Type B pancreatic cell (in vitro differentiated cells): ENCODE results near the gene ALKBH4. TPM values are rescaled to one million over a fixed set of nuclear protein-coding genes. Genes with fewer than 3 reads are reported as not detected.

Experiments
- DNase-seq: peaks from one replicate; pipeline ENCODE4 v3.0.0; 2021; ENCODE audit warnings: mixed read lengths; ENCODE audit not compliant: unreplicated experiment; ENCODE audit errors: extremely low spot score
- H3K27ac Mint-ChIP-seq: 2 replicates; pipeline ENCODE4 v1.8.0; 2021; ENCODE audit warnings: mild to moderate bottlenecking, mixed read lengths
- H3K27me3 Mint-ChIP-seq: 2 replicates; pipeline ENCODE4 v1.8.0; 2021; ENCODE audit warnings: mixed read lengths
- H3K36me3 Mint-ChIP-seq: 2 replicates; pipeline ENCODE4 v1.8.0; 2021; ENCODE audit warnings: mixed read lengths
- H3K4me1 Mint-ChIP-seq: one replicate; pipeline ENCODE4 v1.8.0; 2021; ENCODE audit warnings: mixed read lengths; ENCODE audit not compliant: unreplicated experiment
- H3K4me3 Mint-ChIP-seq: 2 replicates; pipeline ENCODE4 v1.8.0; 2021; ENCODE audit warnings: mild to moderate bottlenecking, mixed read lengths
- H3K9me3 Mint-ChIP-seq: 2 replicates; pipeline ENCODE4 v1.8.0; 2021; ENCODE audit warnings: mixed read lengths
- total RNA-seq: library from RNA; stranded (reverse); gene quantifications from 2 replicates; pipeline ENCODE4 v1.2.1, GENCODE V29; 2021; ENCODE audit warnings: low replicate concordance
- TF ChIP-seq, protein P1 (sequence below): fragments of 200-600 bp; sonication (generic); conservative IDR thresholded peaks from 2 replicates; pipeline ENCODE4 v1.5.0; 2021; ENCODE audit warnings: antibody characterized with exemption, mild to moderate bottlenecking

Gene ALKBH4
- total RNA-seq, 1 donor from 2014 or later = 13.3 TPM

DNA sequence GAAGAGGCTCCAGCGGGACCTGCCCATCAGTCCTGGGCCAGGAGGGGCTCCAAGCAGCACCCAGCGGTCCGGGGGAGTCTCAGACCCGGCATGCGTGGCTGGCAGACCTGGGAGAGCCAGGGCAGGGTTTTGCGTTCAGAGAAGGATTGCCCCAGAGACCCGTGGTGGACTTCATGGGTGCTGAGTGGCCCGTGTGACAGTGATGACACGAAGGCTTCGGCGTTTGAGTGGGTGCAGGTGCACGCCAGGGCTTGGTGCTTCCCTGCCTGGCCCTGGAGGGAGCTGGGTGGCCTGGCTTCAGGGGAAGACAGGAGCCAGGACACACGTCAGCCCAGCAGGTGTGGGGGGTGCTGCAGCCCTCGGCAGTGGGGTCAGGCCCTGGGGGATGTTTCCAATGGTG is 17.4 kb downstream of the ALKBH4 start:
- no peaks in the 10 kb centered on the region for H3K27me3 Mint-ChIP-seq
- DNase-seq = no peak
- H3K4me1 Mint-ChIP-seq = no peaks in the 10 kb centered on the region
- no peak overlapping the region for H3K4me3 Mint-ChIP-seq
- TF ChIP-seq, protein P1, sequence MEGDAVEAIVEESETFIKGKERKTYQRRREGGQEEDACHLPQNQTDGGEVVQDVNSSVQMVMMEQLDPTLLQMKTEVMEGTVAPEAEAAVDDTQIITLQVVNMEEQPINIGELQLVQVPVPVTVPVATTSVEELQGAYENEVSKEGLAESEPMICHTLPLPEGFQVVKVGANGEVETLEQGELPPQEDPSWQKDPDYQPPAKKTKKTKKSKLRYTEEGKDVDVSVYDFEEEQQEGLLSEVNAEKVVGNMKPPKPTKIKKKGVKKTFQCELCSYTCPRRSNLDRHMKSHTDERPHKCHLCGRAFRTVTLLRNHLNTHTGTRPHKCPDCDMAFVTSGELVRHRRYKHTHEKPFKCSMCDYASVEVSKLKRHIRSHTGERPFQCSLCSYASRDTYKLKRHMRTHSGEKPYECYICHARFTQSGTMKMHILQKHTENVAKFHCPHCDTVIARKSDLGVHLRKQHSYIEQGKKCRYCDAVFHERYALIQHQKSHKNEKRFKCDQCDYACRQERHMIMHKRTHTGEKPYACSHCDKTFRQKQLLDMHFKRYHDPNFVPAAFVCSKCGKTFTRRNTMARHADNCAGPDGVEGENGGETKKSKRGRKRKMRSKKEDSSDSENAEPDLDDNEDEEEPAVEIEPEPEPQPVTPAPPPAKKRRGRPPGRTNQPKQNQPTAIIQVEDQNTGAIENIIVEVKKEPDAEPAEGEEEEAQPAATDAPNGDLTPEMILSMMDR = no peak
- H3K36me3 Mint-ChIP-seq = no peaks in the 10 kb centered on the region
- H3K27ac Mint-ChIP-seq = no peak overlapping the region
- H3K9me3 Mint-ChIP-seq = no peaks in the 10 kb centered on the region

DNA sequence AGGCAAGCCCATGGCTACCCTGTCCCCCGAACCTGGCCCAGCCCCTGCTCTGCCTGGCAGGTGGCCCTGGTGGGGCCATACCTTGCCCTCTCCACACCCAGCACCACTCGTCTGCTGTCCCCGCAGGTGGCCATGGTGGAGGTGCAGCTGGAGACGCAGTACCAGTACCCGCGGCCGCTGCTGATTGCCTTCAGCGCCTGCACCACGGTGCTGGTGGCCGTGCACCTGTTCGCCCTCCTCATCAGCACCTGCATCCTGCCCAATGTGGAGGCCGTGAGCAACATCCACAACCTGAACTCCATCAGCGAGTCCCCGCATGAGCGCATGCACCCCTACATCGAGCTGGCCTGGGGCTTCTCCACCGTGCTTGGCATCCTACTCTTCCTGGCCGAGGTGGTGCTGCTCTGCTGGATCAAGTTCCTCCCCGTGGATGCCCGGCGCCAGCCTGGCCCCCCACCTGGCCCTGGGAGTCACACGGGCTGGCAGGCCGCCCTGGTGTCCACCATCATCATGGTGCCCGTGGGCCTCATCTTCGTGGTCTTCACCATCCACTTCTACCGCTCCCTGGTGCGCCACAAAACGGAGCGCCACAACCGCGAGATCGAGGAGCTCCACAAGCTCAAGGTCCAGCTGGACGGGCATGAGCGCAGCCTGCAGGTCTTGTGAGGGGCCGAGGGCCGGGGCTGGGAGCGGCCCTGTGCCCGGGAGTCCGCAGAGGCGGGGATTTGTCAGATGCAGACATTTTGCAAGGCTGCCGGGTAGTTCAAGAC is 18.1 kb downstream of the ALKBH4 start:
- TF ChIP-seq, protein P1 = no peak
- no peak for DNase-seq
- H3K4me1 Mint-ChIP-seq = no peaks in the 10 kb centered on the region
- no peaks in the 10 kb centered on the region for H3K9me3 Mint-ChIP-seq
- no peaks in the 10 kb centered on the region for H3K27me3 Mint-ChIP-seq
- H3K4me3 Mint-ChIP-seq = no peak overlapping the region
- no peak overlapping the region for H3K27ac Mint-ChIP-seq
- no peaks in the 10 kb centered on the region for H3K36me3 Mint-ChIP-seq

DNA sequence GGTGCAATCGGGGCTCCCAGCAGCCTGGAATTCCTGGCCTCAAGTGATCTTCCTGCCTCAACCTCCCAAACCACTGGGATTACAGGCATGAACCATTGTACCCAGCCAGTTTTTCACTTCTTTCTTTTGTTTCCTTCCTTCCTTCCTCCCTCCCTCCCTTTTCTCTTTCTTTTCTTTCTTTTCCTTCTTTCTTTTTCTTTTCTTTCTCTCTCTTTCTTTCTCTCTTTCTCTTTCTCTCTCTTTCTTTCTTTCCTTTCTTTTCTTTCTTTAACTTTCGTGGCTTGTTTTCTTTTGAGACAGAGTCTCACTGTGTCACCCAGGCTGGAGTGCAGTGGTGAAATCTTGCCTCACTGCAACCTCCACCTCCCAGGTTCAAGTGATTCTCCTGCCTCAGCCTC is 19.0 kb downstream of the ALKBH4 start:
- Mint-ChIP-seq H3K4me1 (no peaks in the 10 kb centered on the region), H3K9me3 (no peaks in the 10 kb centered on the region), H3K4me3 (no peak overlapping the region), H3K27me3 (no peaks in the 10 kb centered on the region), H3K36me3 (no peaks in the 10 kb centered on the region), H3K27ac (no peak overlapping the region)
- TF ChIP-seq, protein P1 = no peak
- DNase-seq = no peak

DNA sequence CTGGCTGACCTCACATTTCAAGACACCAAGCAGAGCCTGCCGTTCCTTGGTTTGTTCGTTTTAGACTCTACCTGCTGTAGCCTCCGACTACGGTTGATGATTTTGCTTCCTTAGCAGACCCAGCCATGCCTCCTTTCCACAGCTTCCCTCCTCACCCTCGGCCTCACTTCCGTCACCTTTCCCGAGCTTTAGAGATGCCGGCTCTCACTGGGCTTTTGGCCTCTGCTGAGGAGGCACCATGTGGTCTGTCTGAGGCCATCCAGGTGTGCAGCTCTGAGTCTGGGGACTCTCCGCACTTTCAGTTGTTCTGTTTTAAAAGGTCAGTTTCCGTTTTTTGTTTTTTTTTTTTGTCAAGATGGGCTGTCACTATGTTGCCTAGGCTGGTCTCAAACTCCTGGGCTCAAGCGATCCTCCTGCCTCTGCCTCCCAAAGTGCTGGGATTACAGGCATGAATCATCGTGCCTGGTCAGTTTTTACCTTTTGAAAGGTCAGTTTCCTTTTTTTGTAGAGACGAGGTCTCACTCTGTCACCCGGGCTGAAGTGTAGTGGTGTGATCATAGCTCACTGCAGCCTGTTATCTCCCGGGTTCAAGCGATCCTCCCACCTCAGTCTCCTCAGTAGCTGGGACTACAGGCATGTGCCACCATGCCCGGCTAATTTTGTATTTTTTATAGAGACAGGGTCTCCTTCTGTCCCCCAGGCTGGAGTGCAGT is 19.5 kb downstream of the ALKBH4 start:
- Mint-ChIP-seq H3K36me3 (no peaks in the 10 kb centered on the region), H3K9me3 (no peaks in the 10 kb centered on the region), H3K27ac (no peak overlapping the region), H3K27me3 (no peaks in the 10 kb centered on the region), H3K4me3 (no peak overlapping the region), H3K4me1 (no peaks in the 10 kb centered on the region)
- no peak for DNase-seq
- TF ChIP-seq, protein P1 = no peak

DNA sequence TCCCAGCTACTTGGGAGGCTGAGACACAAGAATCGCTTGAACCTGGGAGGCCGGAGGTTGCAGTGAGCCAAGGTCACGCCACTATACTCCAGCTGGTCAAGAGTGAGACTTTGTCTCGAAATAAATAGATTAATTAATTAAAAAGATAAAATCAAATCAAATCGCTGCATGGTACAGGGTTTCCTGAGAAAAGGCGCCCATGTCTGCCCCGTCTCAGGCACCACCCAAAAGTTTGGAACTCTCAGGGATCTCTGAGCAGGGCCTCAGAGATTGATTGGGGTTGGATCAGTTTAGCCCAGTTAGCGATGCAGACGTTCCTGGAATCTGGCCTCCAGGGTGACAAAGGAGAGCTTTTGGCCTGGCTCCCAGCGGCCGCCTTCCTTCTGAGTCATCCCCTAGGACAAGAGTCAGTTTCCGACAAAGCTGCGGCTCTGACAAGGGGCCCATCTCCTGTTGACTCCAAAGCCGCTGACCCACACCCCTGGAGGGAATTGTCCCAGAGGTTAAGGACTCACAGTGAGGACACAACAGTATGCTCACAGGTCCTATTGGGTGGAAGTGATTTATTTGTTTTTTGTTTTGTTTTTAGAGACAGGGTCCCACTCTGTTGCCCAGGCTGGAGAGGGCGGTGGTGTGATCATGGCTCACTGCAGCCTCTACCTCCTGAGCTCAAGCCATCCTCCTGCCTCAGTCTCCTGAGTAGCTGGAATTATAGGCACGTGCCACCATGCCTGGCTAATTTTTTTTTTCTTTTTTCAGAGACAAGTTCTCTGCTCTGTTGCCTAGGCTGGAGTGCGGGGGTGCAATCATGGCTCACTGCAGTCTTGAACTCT is 24.5 kb downstream of the ALKBH4 start:
- Mint-ChIP-seq H3K4me3 (no peak overlapping the region), H3K4me1 (no peaks in the 10 kb centered on the region), H3K27ac (no peak overlapping the region), H3K36me3 (no peaks in the 10 kb centered on the region), H3K9me3 (no peaks in the 10 kb centered on the region), H3K27me3 (no peaks in the 10 kb centered on the region)
- TF ChIP-seq, protein P1 = no peak
- no peak for DNase-seq
